B cell (primary cell): Measurements from ENCODE around the gene ACTR1B.

Source experiments
- EZH2 ChIP-seq: IDR thresholded peaks from 2 replicates; pipeline ENCODE4 v1.6.1; 2012; ENCODE audit warnings: borderline replicate concordance, low read depth, mild to moderate bottlenecking, moderate library complexity, low read length; ENCODE audit not compliant: insufficient read depth, poor library complexity, severe bottlenecking
- TF ChIP-seq, protein P1 (sequence below): fragments of 200-600 bp; IDR thresholded peaks from one replicate; pipeline ENCODE4 v1.8.0; 2022; ENCODE audit warnings: antibody characterized with exemption, mild to moderate bottlenecking

DNA sequence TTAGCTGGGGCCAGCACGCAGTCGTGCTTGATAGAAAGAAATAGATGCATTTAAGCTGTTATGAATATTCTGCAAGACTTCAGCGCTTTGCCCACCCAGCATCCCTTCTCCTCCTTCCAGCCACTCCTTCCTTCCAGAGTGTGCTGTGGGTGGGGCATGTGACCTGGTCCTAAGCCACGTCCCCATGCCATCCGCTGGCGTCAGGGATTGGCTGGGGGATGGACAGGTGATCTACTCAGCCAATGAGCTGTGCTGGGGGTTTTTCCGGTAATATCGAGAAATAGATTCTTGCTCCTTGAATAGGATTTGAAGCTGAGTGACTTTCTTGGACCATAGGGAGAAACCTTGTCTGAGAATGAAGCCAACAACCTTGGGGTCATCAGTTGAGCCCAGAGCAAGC, 44.8 kb upstream of the ACTR1B start:
- TF ChIP-seq, protein P1, sequence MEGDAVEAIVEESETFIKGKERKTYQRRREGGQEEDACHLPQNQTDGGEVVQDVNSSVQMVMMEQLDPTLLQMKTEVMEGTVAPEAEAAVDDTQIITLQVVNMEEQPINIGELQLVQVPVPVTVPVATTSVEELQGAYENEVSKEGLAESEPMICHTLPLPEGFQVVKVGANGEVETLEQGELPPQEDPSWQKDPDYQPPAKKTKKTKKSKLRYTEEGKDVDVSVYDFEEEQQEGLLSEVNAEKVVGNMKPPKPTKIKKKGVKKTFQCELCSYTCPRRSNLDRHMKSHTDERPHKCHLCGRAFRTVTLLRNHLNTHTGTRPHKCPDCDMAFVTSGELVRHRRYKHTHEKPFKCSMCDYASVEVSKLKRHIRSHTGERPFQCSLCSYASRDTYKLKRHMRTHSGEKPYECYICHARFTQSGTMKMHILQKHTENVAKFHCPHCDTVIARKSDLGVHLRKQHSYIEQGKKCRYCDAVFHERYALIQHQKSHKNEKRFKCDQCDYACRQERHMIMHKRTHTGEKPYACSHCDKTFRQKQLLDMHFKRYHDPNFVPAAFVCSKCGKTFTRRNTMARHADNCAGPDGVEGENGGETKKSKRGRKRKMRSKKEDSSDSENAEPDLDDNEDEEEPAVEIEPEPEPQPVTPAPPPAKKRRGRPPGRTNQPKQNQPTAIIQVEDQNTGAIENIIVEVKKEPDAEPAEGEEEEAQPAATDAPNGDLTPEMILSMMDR: no peak
- no peak for TF ChIP-seq EZH2
